GF-D8 (cell line): ENCODE data around the gene HINT2.

Experiments used
- DNase-seq: peaks from one replicate; lab custom pipeline; 2025; lab: John Stamatoyannopoulos, UW

Gene HINT2

DNA sequence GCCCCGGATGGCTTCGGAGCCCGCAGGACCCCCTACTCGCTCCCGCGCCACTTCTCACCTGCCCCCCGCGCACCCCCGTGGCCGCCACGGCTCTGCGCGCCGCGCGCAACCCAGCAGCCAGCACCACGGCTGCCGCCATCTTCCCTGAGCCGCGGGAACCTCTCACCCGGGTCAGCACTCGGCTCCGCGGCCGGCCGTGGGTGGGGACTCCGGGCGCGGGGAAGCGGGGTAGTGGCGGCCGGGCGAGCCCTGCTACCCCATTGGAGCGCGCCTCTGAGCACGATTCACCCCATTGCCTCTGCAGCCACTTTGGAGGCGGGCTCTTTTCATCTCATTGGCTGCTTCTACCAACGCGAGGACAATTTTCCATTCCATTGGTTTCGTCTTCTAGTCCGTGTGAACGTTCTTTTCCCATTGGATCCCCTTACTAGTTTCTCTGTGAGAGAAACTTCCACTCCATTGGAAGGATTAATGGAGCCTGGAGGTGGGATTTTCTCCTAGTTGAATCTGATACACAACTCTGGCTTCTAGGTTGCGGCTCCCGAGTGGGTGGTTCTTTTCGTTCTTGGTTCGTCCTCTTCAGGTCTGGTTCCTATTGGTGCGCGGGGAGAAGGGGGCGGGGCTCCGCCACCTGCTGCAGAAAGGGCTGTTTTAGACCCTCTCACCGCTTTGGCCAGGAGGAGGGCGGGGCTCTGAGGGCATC is at the start of gene HINT2:
HINT2 (minus strand) TSS at position 202 of the 703 bp plus-strand sequence; CDS start at position 139, 63 bp downstream.
- DNase-seq = peak; percentile 95

DNA sequence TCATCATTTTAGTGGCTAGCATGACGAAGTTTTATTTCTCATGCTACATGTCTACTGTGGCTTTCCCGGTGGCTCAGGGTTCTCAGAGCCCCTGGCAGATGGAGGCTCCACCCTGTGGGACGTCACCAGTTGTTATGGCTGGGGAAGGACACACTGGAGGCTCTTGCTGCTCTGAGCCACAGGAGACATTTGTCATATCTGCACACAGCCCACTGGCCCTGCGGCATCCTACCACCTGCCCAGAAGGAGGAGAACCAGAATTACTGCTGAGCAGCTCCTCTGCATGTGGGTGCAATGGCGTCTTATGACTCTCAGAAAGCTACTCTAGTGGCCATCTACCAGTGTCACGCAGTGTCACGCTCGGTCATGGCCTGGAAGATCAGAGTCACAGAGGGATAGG is 48.7 kb upstream of the HINT2 start:
- DNase-seq = no peak

DNA sequence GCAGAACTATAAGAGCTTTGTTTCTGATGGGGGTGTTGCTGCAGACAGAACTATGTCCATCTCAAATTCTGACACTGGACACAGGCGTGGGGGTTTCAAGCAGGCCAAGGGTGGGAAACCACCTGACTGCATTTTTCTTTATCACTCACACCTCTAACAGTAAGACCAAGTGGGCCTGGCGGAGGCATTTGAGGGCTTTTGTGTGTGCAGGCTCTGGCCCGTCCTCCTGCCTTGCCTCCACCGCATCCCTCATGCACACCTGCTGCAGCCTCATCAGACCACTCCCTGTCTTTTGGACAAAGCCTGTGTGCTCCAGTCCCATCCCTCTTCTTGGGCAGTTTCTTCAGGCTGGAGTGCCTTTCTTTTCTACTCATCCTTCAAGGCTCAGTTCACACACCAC is 47.5 kb upstream of the HINT2 start:
- no peak for DNase-seq

DNA sequence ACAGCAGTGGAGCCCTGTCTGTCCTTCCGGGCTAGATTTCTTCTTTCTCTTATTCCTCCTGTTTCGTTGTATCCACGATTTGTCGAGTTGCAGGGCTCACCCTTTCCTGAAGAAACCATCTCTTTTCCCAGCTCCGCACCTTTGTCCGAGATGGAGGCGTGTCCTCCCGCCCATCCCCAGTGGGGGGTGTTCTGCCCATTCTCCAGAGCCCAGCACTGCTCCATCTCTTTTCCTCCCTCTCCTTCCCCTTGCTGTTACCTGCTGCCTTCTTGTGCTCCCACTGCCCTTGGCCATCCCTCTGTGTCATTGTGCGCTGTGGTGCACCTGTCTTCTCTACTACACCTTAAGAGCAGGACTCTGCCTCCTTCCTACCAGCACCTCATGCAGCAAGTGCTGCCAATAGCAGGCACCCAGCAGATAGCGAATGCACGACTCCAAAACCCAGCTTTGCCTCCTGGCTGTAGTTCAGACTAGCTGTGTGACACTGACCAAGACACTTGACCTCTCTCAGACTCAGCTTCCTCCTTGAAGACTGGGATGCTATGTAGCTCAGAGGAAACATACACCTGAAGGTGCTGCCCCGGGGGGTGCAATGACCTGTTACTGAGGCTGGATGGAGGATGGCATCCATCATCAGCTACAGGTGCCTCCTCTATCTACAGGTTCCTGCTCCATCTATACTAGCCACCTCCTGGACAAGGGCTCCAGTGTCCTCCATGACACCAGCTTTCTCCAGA is 46.5 kb upstream of the HINT2 start:
- DNase-seq = no peak

DNA sequence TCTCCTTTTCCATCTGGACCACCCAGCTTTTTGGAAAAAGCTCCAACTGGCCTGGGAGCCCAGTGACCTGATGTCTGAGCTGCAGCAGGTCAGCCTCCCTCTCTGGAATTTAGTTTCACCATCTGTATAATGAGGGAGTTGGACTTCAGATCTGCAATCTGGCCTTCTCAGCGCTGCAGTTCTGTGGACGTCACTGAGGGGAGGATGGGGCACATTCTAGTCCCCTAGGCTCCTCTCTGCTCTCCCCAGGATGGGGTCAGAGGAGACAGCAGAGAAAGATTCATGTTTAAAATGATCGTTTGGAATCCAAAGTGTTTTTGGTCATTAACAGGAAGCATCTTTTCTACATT is 45.1 kb upstream of the HINT2 start:
- DNase-seq = no peak

DNA sequence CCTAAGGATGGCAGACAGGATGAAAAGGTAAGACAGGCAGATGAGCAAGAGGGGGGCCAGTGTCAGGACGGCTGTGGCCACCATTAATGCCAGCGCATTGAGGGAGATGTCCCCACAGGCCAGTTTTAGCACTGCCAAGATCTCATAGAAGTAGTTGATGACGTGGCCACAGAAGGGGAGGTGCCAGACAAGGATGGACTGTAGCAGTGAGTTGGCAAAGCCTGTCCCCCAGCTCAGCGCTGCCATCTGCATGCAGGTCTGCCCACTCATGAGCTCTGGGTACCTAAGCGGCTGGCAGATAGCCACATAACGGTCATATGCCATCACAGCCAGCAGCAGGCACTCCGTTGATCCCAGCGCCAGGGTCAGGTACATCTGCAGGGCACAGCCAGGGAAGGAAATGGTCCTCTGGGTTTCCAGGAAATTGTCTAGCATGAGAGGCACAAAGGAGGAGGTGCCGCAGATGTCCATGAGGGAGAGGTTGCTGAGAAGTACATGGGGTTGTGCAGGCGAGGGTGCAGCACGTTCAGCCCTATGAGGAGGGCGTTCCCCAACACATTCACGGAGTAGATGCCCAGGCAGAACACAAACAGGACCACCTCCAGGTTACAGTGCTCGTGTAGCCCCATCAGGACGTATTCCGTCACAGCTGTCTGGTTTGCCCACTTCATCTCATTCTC is 44.6 kb upstream of the HINT2 start:
- DNase-seq = no peak

DNA sequence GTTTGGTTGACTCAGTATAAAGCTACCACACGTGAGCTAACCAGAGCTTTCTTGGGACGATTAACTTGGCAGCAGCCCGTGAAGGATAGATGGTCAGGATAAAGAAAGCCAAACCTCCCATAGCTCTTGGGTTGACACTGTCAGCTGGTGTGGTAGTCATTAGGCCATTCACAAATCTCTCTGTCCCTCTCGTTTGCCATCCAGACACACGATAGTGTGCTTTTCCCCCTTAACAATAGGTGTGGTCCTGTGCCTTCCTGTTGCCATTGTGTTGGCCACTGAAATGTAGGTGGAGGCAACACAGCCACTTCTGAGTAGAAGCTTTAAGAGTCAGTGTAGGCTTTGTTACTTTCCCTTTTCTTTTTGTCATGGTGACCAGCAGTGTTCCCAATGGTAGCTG is 43.6 kb upstream of the HINT2 start:
- no peak for DNase-seq

DNA sequence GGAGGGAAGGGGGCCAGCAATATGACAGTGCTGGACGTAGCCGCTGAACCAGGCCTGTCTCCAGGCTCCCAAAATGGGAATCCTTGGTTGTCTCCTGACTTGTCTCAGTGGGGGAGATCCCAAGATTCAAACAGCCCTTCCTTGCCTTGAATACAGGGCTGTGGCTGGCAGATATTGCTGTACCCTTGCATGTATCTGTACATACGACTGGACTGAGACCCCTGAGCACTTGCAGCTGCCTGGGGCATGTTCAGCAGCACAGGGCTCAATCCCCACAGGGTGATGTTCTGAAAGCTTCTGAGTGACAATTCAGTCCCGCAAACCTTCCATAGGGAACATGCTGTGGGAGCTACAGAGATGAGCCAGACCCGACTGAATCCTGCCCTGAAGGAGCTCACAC is 42.0 kb upstream of the HINT2 start:
- DNase-seq = no peak

DNA sequence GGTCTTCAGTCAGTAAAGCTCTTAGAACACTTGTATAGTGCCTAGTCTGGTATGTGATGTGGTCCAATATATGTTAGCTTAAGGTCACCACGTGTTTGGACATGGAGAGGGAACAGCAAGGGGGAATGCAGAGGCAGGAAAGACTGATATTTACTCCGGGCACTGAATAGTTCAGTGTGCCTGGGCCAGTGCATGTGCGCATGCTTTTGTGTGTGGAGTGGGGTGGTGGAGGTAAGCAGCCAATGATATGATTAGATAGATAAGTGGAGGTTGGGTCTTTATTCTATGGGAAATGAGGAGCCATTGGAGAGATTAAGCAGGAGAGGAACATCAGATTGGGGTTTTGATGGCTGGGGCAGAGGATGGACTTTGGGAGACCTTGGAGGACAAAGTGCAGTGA is 41.4 kb upstream of the HINT2 start:
- DNase-seq = no peak

DNA sequence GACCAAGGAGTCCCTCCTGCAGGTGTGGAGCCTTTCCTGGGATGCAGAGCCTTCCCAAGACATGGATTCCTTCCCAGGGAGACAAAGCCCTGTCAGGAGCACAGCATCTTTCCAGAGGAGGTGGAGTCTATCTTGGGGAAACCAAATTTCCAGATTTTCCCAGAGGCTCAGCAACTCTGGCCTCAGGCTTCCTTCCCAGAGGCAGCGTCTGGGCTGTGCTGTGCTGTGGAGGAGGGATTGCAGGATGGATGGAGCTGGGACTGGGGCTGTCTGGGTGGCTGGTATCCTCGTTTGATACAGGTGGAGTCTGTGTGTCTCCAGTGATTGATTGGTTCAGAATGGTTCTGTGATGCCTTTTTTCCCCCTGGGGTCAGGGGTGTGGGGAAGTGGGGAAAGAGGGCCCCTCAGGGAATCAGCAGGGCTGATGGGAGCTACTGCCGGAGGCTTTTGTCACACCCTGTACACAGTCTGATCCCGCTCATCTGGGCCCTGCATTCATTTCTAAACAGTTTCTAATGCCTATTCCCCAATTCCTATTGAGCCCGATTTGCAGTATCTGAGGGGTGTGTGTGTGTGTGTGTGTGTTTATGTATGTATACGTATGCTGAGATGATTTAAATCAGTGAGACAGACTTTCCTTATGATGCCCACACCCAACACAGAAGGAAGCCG is 39.4 kb upstream of the HINT2 start:
- no peak for DNase-seq

DNA sequence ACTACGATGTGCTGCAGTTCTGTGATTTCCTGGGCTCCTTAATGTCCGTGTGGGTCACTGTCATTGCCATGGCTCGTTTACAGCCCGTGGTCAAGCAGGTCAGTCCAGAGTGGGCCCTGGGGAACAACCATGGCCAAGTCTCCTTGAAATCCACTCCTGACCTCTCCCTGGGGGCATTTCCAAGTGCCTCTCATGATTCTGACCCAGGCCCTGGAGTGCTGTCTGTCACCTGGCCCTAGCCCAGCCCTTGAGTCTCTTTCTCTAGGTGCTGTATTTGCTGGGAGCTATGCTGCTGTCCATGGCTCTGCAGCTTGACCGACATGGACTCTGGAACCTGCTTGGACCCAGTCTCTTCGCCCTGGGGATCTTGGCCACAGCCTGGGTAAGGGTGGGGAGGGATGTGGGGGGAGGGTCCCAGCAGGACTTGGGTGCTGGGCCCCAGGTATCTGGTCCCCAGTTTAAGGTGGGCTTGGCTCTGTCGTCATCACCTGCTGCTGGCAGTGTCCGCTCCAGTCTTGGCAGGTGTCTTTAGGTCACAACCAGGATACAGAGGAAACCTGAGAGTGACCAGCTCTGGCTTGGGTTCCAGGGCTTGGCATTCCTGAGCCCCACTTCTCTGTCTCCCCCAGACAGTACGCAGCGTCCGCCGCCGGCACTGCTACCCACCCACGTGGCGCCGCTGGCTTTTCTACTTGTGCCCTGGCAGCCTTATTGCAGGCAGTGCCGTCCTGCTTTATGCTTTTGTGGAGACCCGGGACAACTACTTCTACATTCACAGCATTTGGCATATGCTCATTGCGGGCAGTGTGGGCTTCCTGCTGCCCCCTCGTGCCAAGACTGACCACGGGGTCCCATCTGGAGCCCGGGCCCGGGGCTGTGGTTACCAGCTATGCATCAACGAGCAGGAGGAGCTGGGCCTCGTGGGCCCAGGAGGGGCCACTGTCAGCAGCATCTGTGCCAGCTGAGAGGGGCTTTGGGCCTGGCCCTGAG is 38.3 kb upstream of the HINT2 start:
- no peak for DNase-seq

DNA sequence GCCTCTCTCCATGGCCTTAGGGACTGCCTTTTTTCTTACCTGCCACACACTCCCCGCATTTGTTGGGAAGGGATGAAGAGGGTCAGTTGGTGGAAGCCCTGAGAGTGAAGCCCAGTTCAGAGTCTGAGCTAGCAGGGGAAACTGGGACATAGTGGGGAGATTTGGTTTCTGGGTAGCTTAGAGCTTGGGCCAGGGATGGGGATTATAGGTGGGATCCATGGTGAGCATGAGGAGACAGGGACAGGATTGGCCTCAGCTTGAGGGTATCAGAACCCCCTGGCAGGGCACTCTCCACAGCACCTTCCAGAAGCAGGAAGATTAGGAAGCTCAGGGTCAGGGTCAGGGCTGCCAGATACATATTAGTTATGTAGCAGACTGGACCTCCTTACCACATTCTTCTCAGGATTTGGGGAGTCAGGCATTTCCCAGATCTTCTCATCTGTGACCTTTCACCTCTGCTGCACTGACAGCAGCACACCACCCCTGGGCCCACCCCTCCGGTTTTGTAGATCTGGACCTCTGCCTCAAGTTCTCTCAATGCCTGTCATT is 37.5 kb upstream of the HINT2 start:
- no peak for DNase-seq

DNA sequence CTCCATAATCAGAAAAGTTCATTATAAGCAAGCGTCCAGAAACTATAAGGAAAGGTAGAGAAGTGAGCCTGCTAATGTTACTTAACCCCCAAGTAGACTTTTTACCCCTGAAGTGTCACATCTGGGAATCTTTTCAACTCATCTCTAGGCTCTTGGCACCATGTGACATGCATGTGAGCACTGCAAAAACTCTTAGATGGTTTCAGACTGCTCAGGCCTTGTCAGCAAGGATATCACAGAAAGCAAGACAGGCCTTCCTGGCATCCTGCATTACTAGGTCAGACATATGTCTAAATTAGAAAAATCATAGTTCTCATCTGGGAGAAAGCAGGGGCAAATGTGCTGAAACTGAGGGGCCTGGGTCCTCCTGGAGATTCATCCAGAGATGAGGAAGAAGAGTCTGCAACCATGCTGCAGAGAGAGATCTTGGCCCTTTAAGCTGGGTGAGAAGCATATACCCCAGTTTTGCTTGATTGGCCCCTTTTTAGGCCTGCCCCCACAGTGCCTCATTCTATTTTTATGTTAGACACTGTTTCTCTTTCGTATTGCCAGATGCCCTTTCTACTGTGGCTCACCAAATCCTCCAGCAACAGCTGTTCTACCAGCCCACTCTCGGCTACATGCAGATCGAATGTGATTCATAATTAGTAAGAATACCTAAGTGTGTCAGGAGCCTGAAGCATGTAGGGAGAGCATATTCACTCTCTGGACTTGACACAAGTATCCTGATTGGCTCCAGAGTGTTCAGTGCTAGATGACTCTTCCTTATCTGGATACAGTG is 33.1 kb upstream of the HINT2 start:
- DNase-seq = no peak

DNA sequence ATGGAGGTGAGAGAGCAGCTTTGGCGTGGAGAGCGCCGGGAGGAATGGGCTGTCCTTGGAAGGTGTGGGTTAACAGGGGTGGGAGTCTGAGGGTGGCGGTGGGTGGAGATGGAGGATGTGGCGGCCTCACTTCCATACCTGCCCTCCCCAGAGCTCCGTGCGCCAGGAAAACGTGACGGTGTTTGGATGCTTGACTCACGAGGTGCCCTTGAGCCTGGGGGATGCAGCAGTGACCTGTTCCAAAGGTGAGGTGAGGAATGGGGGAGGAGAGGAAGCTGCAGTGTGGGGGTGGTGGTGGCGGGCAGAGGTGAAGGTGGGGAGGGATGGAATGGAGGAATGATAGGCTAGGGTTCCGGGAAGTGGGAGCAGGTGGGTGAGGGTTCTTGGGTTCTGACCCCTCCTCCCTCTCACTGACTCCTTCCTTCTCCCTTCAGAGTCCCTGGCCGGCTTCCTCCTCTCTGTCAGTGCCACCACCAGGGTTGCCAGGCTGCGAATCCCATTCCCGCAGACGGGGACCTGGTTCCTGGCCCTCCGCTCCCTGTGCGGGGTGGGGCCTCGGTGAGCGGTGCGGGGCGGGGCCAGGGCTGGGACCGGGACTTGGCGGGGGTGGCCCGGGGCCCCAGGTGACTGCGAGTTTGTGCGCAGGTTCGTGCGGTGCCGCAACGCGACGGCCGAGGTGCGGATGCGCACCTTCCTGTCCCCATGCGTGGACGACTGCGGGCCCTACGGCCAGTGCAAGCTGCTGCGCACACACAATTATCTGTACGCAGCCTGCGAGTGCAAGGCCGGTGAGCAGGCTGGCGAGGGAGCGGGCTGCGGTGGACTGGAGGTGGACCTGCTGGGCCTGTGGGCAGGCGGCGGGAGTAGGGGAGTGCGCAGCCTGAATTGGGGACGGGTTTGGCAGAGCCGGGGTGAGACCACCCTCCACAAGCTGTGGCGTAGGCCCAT is 31.3 kb upstream of the HINT2 start:
- no peak for DNase-seq

DNA sequence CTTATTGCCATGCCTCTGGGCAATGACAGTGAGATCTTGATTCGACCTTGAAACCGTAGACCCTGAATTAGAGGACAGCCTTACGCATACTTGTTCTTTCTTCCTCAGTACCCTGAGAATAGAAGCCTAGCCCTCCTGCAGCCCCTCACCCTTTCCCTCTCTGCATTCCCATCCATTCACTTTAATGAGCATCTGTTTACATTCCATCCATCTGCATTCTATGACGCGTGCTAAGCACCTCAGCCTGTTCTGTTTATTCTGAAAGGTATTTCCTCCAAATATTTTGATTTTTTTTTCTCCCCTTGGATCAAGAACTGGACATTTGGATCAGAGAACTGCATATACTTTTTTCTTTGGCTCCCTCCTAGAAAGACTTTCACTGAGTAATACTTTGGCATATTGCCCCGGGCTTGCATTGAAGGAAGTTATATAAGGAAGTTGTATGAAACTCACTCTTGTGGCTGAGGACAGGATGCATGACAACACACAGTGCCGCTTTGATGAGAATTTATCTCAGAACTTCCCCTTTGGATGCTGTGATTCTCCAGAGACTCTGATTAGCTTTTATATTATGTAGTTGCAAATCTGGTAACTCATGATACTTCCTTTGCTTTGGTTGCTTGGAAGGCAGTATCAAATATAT is 29.9 kb upstream of the HINT2 start:
- DNase-seq = peak; percentile 93

DNA sequence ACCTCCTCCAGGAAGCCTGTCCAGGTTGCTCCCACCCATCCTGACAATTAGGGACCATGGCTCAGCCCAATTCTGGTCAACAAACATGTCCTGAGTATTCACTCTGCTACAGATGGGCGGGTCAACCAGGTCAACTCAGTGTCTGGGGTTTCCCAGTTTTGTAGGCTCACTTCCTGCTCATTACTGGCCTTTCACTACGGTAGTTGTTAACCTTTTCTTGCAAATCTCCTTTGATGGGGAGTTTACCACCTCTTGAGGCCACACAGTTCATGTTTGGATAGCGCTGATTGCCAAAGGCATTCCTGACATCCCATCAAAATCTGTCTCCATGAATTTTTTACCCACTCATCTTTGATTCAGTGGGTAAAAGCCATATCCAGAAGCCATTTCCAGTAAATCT is 28.0 kb upstream of the HINT2 start:
- DNase-seq = no peak

DNA sequence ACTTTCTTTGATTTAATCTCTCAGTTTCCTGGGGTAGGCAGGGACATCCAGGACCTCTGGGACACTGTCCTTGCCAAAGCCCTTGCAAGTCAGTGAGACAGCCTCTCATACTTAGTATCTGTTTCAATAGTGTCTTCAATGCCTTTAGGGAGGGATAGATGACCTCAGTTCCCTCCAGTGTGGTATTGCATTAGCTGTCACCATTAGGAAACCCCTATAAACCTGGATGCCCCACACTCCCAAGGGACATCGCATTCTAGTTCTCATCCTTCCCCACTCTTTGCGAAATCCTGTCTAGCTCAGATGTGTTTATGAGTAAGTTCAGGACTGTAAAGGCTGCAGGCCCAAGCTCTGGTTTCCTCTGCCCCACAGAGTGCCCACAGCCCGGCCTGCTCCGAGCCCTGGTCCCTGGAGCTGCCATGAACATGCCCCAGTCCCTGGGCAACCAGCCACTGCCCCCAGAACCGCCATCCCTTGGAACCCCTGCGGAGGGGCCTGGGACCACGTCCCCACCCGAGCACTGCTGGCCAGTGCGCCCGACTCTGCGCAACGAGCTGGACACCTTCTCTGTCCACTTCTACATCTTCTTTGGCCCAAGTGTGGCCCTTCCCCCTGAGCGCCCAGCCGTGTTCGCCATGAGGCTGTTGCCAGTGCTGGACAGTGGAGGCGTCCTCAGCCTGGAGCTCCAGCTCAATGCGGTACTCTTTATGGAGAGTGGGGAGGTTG is 27.3 kb upstream of the HINT2 start:
- DNase-seq = no peak

DNA sequence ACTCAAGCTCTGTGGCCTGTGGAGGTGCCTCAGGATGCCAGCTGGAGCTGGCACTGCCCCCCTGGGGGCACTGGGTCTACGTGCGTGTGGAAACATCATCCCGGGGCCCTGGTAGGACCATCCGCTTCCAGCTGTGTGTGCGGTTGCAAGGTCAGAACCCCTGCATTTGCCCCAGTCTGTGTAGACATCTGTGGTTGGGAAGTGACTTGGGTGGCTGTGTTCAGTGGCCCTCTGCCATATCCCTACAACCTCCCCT is 26.7 kb upstream of the HINT2 start:
- no peak for DNase-seq
